Stimulated activated CD4-positive, alpha-beta T cell treated with anti-CD3 and anti-CD28 coated beads, Interleukin-1b, Interleukin-23, amount 100 ng/mL, for 24 hours (primary cell): ENCODE measurements around the gene USP24.

Experiments used
- DNase-seq, 4 experiments: peaks; one replicate each; pipeline ENCODE4 v3.0.0-alpha.2; 2020; ENCODE audit warnings: low read depth in 4 of 4, low spot score in 1 of 4

The USP24 gene

DNA sequence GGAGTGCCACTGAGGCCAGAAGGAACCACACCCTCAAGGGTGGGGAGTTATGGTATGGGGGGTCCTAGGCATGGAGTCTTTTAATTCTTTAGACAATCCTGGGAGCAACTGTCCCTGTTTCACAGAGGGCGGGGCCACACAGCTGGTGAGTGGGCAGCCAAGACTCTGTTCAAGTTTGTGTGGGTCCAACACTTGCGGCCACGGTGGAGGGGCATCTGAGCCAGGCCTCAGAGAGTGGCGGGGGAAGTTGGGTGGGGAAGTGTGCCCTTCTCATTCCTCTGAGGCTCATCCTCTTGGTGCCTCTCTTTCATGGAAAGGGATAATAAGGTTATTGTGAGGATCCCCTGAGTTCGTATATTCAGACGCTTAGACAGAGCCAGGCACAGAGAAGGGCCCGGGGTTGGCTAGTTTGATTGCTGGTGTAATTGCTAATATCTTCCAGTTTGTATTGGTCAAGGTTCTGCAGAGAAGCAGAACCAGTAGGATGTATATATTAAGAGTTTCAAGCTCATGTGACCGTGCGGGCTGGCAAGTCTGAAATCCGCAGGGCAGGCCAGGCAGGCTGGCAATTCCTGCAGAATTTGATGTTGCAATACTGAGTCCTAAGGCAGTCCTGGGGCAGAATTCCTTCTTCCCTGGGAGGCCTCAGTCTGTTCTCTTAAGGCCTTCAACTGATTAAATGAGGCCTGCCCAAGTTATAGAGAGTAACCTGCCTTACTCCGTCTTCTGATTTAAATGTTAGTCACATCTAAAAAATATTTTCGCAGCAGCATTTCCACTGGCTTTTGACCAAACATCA, 159.9 kb downstream of the USP24 start:
- DNase-seq = no peak

DNA sequence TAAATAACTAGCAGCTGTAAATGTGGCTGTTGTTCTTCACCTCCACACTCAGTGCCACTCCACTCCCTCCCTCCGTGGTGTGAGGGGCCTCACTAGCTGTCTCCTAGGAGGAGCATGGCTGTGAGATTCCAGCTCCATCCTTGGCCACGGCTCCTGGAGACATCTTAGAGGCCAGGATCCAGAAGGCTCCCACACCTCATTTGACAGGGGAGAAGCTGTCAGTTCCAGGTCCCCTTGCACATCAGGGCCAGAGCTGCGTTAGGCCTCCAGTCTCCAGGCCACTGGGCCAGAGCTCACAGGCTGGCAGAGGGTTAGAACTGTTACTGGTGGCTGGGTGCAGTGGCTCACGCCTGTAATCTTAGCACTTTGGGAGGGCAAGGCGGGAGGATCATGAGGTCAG, 160.8 kb downstream of the USP24 start:
- no peak for DNase-seq

DNA sequence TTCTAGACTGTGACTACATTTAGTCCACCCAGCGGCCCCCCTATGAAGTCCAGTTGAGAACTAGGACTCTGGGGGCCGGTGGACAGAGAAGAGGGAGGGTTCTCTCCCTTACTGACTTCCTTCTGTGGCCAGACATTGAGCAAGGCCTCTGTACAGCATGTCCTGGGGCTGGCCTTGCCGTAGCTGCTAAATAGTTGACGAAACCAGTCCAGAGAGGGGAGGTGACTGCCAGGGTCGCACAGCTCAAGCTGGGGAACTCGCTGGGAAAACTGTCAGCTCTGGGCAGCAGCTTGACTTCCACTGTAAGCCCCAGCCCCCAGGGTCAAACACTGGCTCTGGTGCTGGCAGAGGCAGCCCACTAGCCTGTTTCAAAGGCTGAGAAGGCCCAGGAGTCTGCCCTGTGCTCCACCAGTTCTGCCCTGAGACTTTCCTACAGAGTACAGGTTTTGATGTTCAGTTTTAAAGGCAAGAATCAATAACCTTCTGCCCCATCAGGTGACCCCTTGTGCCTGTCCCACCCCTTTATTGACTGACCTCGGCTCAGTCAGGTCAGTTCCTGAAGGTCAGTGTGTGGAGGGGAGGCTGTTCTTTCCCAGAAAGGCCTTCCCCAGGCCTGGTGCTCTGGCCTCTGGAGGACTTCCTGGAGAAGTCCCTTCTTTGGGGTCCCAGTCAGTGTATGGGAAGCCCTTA, 161.8 kb downstream of the USP24 start:
- no peak for DNase-seq

DNA sequence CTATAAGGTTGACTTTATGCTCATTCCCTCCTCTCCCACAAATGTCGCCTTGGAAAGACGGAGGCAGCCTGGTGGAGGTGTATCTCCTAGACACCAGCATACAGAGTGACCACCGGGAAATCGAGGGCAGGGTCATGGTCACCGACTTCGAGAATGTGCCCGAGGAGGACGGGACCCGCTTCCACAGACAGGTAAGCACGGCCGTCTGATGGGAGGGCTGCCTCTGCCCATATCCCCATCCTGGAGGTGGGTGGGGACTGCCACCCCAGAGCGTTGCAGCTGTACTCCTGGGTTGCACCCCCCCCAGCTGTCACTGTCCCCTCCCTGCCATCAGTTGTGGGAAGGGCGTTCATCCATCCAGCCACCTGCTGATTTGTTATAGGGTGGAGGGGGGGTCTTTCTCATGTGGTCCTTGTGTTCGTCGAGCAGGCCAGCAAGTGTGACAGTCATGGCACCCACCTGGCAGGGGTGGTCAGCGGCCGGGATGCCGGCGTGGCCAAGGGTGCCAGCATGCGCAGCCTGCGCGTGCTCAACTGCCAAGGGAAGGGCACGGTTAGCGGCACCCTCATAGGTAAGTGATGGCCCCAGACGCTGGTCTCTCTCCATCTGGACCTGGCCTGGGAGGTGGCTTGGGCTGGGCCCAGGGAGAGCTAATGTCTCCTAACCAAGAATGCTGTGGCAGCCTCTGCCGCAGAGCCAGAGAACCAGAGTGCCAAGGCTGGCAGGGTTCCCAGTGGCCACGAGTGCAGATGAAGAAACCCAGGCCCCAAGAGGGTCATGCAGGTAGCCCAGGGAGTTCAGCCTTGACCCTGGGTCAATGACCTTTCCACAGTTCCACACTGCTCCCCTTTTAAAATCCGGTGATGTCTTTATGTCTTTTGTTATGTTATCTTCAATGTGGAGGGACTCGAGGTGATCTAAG, 162.7 kb downstream of the USP24 start:
- DNase-seq = no peak

DNA sequence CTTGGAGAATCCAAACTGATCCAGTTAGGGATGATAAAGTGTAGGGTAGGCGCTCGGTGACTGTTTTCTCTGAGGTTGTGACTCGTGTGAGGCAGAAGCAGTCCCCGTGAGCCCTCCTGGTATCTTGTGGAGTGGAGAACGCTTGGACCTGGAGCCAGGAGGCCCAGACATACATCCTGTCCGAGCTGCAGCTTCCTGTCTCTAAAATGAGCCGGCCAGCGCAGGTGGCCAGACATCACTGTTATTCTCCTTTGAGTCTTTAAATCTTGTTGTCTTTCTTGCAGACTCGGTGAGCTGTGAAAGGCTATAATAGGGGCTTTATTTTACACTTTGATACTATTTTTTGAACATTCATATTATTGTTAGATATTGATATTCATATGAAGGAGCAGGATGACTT, 163.5 kb downstream of the USP24 start:
- DNase-seq = no peak

DNA sequence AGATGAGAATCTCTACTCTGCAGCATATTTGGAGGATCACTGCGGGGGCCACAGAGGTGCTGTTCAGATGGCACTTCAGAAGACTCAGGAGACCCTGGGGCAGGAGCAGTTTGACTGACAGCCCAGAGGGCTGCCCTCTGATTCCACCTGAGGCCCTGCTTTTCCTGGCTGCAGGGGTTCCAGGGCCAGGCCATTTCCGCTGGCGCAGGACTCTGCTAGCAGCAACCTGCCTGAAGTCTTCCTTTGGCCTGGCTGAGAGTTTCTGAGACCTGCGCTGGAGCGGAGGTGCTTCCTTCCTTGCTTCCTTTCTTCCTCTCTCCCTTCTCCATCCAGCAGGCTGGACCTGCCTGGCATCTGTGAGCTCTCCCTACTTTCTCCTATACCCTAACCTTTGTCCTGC, 164.0 kb downstream of the USP24 start:
- DNase-seq = no peak

DNA sequence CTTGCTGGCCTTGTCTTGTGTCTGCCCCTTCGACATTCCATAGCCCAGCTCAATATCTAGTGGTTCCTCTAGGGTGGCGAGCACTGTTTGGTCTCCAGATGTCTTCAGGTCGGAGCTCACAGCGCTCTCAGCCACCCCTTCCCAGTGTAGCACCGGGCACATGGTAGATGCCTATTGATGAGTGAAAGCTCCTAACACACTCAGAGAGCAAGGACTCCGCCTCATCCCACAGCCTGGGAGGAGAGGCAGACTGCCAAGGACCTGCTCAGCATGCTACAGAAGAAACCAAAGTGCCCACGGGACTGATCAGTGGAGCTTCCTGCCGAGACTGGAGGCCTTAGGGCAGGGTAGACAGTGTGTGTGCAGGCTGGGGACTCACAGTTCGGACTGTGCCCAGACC, 164.9 kb downstream of the USP24 start:
- no peak for DNase-seq

DNA sequence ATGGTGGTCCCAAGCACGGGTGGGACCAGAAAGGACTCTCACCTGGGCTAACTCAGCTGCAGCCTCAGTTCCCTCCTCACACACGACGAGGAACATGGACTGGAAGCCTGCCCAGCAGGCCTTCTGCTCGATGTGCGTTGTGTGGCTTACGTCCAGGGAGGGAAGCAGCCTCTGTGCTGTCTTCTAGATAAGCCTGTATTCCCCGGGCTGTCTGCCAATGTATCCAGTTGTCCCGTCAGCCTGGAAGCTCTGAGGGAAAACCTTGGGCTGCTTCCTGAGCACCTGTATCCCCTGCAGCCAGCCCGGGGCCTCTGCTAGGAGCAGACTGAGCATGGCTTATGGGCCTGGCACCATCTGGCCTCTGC, 165.3 kb downstream of the USP24 start:
- DNase-seq = no peak

DNA sequence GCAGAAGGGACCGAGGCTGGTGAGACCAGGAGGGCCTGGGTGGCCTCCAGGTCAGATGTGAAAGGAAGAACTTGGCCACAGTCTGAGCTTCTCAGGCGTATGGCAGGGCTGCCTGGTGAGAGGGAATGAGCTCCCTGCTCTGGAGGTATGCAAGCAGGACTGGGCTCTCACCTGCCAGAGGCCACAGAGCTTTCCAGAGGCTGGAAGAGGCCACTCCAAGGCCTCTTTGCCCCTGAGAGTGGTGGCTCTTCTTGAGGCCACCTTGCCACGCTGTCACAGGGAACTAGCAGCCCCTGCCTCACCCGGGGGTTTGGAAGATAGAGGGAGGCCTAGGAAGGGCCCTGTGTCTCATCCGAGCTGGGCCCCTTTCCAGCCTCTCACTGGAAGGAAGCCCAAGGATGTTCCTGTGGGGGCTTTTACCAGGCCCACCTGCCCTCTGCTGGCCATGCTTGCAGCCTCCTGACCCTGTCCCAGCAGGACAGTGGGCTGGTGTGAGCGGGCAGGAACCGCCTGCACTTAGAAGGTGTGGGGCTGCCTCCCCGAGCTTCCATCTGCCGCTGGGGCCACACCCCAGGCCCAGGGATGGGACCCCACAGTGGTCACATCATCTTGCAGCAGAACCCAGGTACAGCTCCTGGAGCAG, 165.8 kb downstream of the USP24 start:
- no peak for DNase-seq

DNA sequence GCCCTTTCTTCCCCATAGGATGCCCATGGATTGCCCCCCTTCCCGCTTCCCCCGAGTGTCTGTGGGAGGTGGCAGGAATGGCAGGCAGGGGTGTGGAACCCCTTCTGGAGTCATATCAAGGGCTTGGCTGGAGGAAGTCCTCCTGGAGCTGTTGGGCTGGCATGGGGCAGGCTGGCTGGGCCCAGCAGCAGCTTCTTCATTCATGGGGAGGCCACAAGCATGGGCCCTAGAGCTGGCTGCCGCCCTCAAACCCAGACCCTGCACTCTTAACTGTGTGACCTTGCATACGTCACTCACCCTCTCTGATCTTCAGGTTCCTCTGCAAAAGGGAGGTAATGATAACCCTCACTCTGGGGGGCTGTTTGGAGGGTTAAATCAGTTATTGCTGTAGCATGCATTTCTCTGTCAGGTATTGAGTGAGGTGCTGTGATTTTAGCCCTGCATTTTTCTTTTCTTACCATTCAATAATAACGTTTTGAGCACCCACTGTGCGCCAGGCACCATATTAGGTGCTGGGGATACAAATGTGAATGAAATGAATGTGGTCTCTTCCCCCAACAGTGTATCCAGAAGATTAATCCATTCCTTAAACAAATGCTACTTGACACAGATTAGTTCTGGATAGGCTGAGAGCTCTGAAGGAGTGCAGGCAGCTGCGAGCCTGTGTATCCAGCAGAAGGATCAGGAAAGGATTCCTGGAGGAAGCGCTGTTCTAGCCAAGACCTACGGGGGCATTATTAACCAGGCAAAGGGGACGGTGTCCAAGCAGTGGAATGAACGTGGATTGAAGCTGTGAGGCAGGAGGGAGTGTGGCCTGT, 166.5 kb downstream of the USP24 start:
- no peak for DNase-seq

DNA sequence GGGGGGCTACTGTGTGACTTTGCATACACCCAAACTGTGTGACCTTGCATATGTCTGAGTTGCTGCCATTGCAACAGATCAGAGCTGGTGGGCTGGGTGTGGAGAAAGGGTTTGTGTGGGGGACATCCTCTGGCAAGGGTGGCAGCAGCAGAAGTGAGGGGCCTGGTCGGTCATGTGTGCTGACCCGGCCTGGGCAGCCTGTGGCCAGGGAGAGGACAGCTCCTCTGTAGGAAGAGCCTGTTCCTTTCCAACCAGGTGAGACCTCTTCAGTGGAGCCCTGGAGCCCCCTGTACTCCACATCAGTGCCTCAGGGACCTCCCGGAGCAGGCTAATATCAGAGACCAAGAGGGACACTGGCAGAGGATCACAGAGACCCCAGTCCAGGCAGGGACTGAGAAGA, 167.6 kb downstream of the USP24 start:
- no peak for DNase-seq

DNA sequence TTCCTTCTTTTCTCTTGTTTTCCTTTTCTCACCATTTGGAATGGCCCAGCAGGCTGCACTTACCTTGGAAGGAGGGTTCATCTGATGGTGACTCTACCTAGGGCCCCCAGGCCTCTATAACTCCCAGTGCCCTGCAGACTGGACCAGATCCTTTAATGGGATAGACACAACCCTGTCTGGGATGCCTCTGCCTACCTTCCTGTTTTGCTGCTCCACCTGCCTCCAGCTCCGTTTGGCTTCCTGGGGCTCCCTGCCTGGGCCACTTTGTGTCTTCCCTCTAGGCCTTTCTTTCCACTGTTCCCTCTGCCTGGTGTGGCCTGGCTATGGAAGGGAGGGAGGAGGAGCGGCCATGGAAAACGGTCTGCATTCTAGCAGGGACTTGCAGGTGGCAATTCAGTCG, 168.3 kb downstream of the USP24 start:
- no peak for DNase-seq

DNA sequence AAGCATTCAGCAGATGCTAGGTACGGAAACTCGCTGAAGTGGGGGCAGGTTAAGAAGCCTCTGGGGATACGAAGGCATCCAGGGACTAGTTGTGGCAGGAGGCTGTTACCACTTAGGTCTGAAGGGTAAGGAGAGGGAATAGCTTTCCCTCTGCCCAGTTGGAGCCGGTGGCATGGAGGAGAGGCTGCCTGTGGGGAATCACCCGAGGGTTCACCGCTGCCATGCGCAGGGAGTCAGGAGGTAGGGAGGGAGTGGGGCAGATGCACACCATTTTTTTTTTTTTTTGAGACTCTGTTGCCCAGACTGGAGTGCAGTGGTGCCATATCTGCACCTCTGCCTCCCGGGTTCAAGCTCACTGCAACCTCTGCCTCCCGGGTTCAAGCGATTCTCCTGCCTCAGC, 169.7 kb downstream of the USP24 start:
- no peak for DNase-seq

DNA sequence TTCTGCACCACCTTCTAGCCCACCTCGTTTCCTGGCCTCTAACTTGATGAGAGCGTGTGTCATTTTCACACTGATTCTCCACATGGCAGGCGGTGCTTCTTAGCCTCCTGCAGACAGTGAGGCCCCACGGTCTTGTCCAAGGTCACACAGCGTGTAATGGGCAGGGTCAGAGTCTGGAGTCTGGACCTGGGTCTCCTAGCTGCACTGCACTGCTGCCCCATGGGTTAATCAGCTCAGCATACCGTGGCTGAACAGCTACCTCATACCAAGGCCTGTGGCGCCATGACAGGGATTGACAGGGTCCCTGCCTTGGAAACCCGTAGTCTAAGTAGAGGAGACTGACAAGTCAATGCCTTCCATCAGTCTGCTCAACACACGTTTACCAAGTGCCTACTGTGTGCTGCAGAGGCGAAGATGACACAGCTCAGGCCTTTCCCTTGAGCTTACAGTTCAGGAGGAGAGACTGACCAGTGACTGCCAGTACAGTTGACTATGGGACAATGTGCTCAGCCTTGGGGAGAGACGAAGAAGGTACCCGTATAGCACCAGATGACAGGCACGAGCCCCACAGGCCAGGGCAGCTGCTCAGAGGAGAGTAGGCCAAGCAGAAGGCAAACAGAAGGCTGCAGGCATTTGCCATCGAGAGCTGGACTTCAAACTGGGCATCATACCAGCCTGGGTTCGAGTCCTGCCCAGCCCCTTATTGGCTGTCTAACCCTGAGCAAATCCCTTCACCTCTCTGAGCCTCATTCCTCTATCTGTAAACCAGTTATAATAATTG, 170.4 kb downstream of the USP24 start:
- no peak for DNase-seq

DNA sequence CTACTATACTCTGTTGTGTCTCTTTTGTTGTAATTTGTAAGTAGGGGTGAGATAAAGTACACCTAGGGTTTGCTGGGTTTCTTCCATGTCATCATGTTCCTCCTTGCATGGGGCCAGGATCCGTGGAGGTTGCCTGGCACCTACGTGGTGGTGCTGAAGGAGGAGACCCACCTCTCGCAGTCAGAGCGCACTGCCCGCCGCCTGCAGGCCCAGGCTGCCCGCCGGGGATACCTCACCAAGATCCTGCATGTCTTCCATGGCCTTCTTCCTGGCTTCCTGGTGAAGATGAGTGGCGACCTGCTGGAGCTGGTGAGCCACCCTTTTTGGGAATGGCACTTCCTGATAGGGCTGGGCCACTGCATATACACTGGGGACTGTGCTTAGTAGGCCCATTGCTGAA, 171.4 kb downstream of the USP24 start:
- no peak for DNase-seq

DNA sequence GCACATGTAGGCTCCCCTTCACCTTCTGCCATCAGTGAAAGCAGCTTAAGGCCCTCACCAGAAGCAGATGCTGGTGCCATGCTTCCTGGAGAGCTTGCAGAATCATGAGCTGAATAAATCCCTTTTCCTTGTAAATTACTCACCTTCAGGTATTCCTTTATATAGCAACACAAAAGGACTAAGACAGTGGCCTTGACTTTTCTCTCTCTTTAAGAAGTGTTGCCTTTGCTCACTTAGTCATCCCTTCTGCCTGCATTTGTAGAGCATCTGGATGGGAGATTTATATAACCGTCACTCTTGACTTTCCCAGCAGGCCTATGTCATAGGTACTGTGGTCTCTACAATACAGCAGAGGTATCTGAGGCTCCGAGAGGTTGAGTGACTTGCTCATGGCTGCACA, 172.2 kb downstream of the USP24 start:
- no peak for DNase-seq

DNA sequence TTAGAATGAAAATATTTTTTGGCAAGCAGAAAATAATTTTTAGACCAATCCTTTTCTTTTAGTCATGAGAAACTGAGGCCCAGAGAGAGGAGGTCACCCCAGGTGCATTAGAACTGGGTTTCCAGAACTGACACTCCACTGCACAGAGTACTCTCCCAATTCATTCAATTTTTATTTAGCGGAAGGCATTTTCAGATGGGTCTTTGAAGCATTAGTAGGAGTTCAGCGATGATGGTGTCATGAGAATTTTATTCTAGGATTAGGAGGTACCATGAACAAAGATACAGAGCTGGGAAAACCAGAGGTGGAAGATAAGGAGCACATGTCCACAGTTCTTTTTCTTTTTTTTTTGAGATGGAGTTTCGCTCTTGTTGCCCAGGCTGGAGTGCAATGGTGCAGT, 173.6 kb downstream of the USP24 start:
- DNase-seq = no peak

DNA sequence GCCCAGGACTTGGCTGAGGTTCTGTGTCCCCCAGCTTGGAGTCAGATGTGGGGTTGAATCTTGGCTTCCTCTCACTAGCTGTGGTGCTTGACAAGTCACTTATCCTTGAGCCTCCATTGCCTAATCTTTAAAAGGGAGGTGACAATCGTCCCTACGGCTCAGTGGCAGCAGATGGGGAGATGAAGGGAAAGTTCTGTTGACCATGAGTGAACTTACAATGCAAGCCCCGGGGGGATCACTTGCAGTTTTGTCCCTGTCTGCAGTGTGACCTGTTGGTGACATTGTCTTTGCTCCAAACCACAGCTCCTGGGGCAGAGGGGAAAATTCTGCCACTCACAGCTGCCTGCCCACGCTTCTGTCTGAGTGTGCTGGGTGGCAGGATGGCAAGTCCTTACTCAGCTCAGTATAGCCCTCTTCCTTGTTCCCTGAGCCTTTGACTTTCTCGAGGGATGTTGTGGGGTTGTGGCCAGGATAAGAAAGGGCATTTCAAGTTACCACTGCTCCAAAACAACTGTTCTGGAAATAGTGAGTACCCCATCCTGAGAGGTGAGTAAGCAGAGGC, 174.2 kb downstream of the USP24 start:
- no peak for DNase-seq
